Pons (tissue), 1 donor: ENCODE data around the gene RARRES2.
"Not testable (repeated sequence)": the region's sequence is repeated elsewhere in the genome, so short reads cannot be mapped to it uniquely, and the experiment has no call there.

ENCODE experiments used
- DNase-seq: peaks from one replicate; pipeline ENCODE4 v3.0.0-alpha.2; 2016; ENCODE audit warnings: low spot score

The RARRES2 gene

DNA sequence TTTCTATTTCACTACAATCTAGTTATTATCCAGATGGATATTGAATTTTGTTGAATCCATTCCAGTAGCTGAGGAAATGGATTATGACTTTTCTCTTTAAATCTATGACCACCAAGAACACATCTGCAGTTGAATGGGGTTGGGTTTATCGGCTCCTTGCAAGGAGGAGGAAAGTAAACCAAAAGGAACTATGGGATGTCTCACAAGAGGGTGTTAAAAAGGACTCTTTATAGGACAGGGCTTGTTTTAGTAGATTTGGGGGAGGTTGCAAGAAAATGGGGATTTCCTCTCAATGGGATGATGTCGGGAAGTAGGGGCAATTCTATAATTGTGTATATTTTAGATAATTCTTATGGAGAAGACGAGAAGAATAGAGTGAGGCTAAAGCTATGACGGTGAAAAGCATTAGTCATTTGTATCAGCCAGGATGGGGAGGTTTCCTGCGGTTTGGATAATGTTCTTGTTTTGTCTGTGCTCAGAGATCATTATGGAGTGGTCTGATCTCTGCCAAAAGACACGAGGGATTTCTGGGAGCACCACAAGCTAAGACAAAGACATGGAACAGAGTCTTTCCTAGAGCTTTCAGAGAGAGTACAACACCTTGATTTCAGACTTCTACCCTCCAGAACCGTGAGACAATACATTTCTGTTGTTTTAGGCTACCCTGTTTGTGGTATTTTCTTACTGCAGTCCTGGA lies 23.5 kb downstream of the RARRES2 start:
- DNase-seq, result no peak

DNA sequence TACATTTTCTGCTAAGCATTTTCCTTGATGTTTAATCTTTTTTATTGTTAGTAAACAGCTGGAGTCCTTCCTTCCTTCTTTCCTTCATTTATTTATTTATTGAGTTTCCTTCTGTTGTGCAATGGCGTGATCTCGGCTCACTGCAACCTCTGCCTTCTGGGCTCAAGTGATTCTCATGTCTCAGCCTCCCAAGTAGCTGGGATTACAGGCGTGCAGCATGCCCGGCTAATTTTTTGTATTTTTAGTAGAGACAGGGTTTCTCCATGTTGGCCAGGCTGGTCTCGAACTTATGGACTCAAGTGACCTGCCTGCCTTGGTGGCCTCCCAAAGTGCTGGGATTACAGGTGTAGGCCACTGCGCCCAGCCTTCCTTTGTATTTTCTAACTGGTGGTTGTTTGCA lies 24.4 kb downstream of the RARRES2 start:
- DNase-seq, result not testable (repeated sequence)

- no peak for DNase-seq
These were observed 26.7 kb downstream of the RARRES2 start for GRCh38 chr7:150314639-150315239.

DNA sequence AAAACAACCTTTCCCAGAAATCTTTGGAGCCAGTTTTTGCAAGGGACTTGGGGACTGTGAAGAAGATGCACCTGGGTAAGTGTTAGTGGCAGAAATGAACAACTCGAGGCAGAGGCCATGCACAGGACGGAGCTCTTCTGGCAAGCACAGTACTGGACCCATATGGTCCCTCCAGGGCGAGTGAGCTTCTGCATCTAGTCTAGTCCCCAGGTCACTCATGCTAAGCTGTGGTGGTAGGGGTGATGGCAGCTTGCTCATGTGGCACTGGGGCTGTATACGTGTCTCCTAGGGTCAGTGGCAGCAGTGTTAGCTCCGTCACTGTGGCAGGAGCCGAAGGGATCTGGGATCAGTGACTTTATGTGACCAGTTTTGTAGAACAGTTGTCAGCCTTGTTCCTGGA lies 27.6 kb downstream of the RARRES2 start:
- no peak for DNase-seq

- DNase-seq, result no peak
These were observed 28.0 kb downstream of the RARRES2 start for GRCh38 chr7:150313367-150313809.

GRCh38 chr7:150312649-150313366 lies 28.6 kb downstream of the RARRES2 start:
- DNase-seq, result not testable (repeated sequence)

GRCh38 chr7:150311711-150312110 lies 29.7 kb downstream of the RARRES2 start:
- no peak for DNase-seq

DNA sequence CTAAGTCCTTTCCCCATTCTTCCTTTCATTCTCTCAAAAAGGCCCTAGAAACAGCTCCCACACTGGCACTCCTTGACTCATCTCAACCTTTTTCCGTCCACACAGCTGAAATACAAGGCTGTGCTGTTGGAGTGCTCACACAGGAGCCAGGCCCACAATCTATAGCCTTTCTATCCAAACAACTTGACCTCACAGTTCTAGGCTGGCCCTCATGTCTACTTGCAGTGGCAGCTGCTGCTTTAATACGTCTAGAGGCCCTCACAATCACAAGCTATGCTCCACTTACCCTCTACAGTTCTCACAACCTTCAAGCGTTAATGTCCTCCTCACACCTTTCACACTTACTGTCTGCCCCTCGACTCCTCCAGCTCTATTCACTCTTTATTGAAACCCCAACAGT lies 30.3 kb downstream of the RARRES2 start:
- DNase-seq, result no peak

DNA sequence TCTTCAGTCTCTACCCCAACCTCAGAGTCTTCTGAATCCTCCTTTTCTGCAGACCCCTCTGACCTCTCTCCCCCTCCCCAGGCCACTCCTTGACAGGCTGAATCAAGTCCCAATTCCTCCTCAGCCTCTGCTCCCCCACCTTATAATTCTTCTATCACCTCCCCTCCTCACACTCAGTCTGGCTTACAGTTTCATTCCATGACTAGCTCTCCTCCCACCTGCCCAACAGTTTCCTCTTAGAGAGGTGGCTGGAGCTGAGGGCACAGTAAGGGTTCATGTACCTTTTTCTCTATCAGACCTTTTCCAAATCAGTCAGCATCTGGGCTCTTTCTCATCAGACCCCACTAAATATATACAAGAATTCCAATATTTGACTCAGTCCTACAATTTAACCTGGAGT lies 32.9 kb downstream of the RARRES2 start:
- DNase-seq, result no peak

DNA sequence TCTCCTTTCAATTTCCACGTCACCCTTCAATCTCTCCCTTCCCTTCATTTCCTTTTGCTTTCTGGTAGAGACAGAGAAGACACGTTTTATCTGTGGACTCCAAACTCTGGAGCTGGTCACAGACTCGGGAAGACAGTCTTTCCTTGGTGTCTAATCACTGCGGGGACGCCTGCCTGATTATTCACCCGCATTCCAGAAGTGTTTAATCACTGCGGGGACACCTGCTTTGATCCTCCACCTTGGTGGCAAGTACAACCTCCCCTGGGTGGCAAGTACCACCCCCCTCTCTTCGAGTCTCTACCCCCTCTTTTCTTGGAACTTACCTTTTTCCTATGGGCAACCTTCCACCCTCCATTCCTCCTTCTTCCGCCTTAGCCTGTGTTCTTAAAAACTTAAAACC lies 33.5 kb downstream of the RARRES2 start:
- DNase-seq, result no peak

DNA sequence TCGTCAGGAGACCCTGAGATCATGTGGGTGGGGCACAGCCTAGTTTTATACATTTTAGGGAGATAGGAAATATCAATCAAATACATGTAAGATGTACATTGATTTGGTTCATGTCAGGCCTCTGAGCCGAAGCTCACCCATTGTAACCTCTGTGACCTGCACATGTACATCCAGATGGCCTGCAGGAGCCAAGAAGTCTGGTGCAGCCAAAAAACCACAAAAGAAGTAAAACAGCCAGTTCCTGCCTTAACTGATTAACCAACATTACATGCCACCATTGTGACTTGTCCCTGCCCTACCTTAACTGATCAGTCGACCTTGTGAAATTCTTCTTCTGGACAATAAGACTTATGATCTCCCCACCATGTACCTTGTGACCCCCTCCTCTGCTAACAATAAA lies 34.3 kb downstream of the RARRES2 start:
- no peak for DNase-seq

DNA sequence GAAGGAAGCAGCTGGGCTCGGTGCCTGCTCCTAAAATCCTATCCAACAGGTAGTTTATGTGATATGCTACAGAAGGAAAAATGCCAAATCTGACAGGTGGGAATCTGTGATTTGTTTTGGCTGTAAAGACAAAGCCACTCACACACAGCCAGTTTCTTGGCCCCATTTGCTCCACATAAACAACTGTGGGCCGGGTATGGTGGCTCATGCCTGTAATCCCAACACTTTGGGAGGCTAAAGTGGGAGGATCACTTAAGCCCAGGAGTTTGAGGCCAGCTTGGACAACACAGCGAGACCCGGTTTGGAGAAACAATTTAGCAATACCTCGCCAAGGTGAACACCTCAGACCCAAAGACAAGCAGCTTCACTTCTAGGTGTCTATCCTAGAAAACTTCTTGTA lies 35.1 kb downstream of the RARRES2 start:
- not testable (repeated sequence) for DNase-seq

GRCh38 chr7:150305903-150306284 lies 35.5 kb downstream of the RARRES2 start:
- not testable (repeated sequence) for DNase-seq

DNA sequence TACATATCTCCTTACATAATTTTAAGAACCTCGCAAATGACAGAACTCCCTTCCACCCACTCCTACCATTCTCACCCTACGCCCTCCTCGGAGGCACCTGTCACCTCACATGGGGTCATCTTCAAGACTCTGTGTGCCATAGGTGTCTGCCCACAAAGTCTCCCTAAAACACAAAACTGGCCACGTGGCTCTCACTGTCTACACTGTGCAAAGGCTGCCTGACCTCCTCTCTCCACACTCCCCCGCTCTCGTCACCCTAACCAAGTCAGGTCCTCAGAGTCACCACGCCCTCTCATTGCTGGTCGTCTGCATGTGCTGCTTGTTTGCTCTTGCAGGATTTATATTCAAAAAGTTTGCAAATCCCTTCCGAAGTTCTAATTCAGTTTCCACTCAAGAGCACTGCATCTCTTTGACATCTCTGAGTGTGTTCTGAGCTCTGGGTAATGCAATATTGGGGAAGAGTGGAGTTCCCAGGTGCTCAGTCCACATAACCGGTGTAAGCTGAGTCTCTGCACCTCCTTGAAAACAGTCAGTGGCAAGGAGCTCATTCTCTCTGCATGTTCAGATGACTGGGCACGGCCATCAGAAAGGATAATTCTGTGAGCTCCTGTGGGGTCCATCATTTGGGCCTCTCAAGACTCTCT lies 36.0 kb downstream of the RARRES2 start:
- DNase-seq, result not testable (repeated sequence)

GRCh38 chr7:150304499-150305258 lies 36.8 kb downstream of the RARRES2 start:
- not testable (repeated sequence) for DNase-seq

DNA sequence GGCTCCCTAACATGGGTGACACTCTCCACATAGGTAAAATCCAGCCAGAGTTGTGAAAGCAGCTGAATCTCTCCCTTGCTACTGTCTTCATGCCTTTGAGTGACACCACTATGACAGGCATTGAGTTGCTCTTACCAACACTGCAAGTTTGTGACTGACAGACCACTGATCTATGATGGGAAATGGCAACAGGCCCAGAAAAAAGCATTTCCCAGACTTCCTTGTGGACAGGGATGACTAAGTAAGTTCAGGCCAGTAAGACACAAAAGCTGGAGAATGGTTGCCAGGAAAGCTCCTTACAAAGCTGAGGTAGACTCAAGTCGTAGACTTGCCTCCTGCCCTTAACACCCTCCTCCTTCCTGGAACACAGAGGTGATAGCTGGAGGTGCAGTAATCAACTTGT lies 38.5 kb downstream of the RARRES2 start:
- not testable (repeated sequence) for DNase-seq

GRCh38 chr7:150297978-150298377 lies 43.5 kb downstream of the RARRES2 start:
- DNase-seq, result not testable (repeated sequence)

GRCh38 chr7:150296802-150297201 lies 44.6 kb downstream of the RARRES2 start:
- DNase-seq, result not testable (repeated sequence)

- DNase-seq, result not testable (repeated sequence)
These were observed 45.8 kb downstream of the RARRES2 start for GRCh38 chr7:150295614-150296013.

GRCh38 chr7:150295027-150295426 lies 46.4 kb downstream of the RARRES2 start:
- not testable (repeated sequence) for DNase-seq

DNA sequence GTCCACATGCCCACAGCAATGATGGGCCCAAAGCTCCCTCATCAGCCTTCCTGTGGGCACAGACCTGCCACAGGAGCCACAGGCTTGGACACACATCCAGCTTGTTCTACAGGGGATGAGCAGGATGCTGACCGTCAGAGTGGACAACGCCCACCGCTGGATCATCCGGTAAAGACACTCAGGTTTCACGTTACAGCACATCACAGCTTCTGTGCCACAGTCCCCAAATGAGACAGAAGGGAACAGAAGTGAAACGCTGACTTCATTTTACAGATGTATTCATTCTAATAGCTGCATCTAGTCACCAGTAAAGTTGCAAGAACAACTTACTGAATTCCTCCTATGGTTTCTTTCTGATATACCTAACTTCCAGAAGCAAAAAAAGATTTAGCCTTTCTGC lies 51.1 kb downstream of the RARRES2 start:
- not testable (repeated sequence) for DNase-seq

DNA sequence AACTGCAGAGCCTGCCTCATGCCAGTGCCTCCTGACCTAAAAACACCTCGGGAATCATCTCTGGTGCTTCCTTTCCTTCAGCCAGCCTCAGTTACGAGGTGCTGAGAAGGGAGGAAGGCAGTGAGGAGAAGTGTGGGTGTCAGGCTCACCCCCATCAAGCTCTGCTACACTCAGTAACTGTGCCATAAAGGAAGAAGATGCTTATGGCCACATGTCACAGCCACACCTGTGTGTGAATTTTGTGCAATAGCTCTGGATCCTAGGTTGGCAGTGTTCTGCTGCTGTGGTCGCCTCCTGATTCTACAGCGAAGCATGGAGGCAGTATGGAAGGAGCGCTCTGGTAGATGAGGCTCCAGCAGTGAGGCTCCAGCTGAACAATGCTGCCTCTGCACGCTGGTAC lies 52.6 kb downstream of the RARRES2 start:
- not testable (repeated sequence) for DNase-seq
